HepG2 (cell line): ENCODE results near the gene SMAD3. TPM values are rescaled to one million over a fixed set of nuclear protein-coding genes. Genes with fewer than 3 reads are reported as not detected.

ENCODE experiments used
- FIP1L1 ChIP-seq: fragments of 200-400 bp; formaldehyde crosslinking; IDR thresholded peaks from 2 replicates; pipeline ENCODE4 v1.6.1; 2018; ENCODE audit warnings: low read depth, mild to moderate bottlenecking, low read length, moderate library complexity, borderline replicate concordance; ENCODE audit not compliant: insufficient read depth
- NR2F6 ChIP-seq, 2 experiments: IDR thresholded peaks; 2 replicates each; pipeline ENCODE4 v1.6.1; 2016; ENCODE audit warnings: antibody characterized with exemption in 1 of 2, mild to moderate bottlenecking in 1 of 2
- PHB2 ChIP-seq: fragments of 450-650 bp; IDR thresholded peaks from 2 replicates; pipeline ENCODE4 v1.6.1; 2018; ENCODE audit not compliant: partially characterized antibody
- PHF21A ChIP-seq: sonication (generic); formaldehyde crosslinking; IDR thresholded peaks from 2 replicates; pipeline ENCODE4 v1.5.0; 2020; ENCODE audit warnings: mild to moderate bottlenecking, missing genetic modification reagents
- PRPF4 ChIP-seq: fragments of 200-400 bp; formaldehyde crosslinking; IDR thresholded peaks from 2 replicates; pipeline ENCODE4 v1.6.1; 2016; ENCODE audit warnings: low read length, low read depth; ENCODE audit not compliant: poor library complexity, severe bottlenecking
- RARG ChIP-seq: sonication (generic); formaldehyde crosslinking; IDR thresholded peaks from 2 replicates; pipeline ENCODE4 v1.4.0; 2020; ENCODE audit warnings: low read depth, mild to moderate bottlenecking, missing genetic modification reagents
- SIN3A ChIP-seq: IDR thresholded peaks from 2 replicates; pipeline ENCODE4 v1.6.1; 2011; ENCODE audit warnings: low read depth, mild to moderate bottlenecking, control low read depth, low read length, borderline replicate concordance
- SRF ChIP-seq: IDR thresholded peaks from 2 replicates; pipeline ENCODE4 v1.6.1; 2011; ENCODE audit warnings: mild to moderate bottlenecking, low read depth, low read length, moderate library complexity
- SRSF9 ChIP-seq: fragments of 200-400 bp; formaldehyde crosslinking; IDR thresholded peaks from 2 replicates; pipeline ENCODE4 v1.6.1; 2018; ENCODE audit warnings: borderline replicate concordance, mild to moderate bottlenecking, low read depth, low read length; ENCODE audit not compliant: insufficient read depth, poor library complexity, severe bottlenecking
- TBP ChIP-seq: sonication (generic); formaldehyde crosslinking; IDR thresholded peaks from 2 replicates; pipeline ENCODE4 v1.5.0; 2020; ENCODE audit warnings: missing genetic modification reagents
- YEATS2 ChIP-seq: sonication (generic); formaldehyde crosslinking; IDR thresholded peaks from 2 replicates; pipeline ENCODE4 v1.4.0; 2020; ENCODE audit warnings: missing genetic modification reagents, borderline replicate concordance
- ZNF34 ChIP-seq: sonication (generic); formaldehyde crosslinking; IDR thresholded peaks from 2 replicates; pipeline ENCODE4 v1.4.0; 2020; ENCODE audit warnings: mild to moderate bottlenecking, missing genetic modification reagents, borderline replicate concordance
- ZNF780A ChIP-seq: sonication (generic); formaldehyde crosslinking; IDR thresholded peaks from 2 replicates; pipeline ENCODE4 v1.8.0; 2022; ENCODE audit warnings: mild to moderate bottlenecking, missing genetic modification reagents, moderate library complexity
- ZNF878 ChIP-seq: sonication (generic); formaldehyde crosslinking; IDR thresholded peaks from 2 replicates; pipeline ENCODE4 v1.8.1; 2023; ENCODE audit warnings: mild to moderate bottlenecking, missing genetic modification reagents, moderate library complexity
- polyA plus RNA-seq, 8 experiments: library from polyadenylated mRNA; depleted of rRNA in 3 of 8; stranded (reverse) in 7 of 8; unstranded in 1 of 8; fragments of >200 nt; fragmentation: Illumina TruSeq in 4 of 8; extraction: Trizol in 4 of 8; gene quantifications; 2 replicates each; pipeline versions ENCODE4 v1.2.1 to v1.2.3, GENCODE V29; 2011 to 2016; ENCODE audit warnings: low read depth in 4 of 8, missing spikeins in 1 of 8, mixed read lengths in 1 of 8; ENCODE audit not compliant: insufficient read depth in 1 of 8
- total RNA-seq, 5 experiments: library from RNA; depleted of rRNA; stranded (reverse); fragments of >200 nt; fragmentation: Illumina TruSeq; extraction: Trizol; gene quantifications; 2 replicates each; pipeline ENCODE4 v1.2.3, GENCODE V29; 2016; ENCODE audit warnings: low read depth in 1 of 5
- TF ChIP-seq, protein P1 (sequence below): sonication (generic); formaldehyde crosslinking; IDR thresholded peaks from 2 replicates; pipeline ENCODE4 v1.5.1; 2020; ENCODE audit warnings: mild to moderate bottlenecking, missing genetic modification reagents, borderline replicate concordance
- TF ChIP-seq, protein P2 (sequence below): sonication (generic); formaldehyde crosslinking; IDR thresholded peaks from 2 replicates; pipeline ENCODE4 v1.4.0; 2020; ENCODE audit warnings: missing genetic modification reagents; ENCODE audit errors: not compliant biosample characterization
- TF ChIP-seq, protein P3 (sequence below): sonication (generic); formaldehyde crosslinking; IDR thresholded peaks from 2 replicates; pipeline ENCODE4 v1.4.0; 2020; ENCODE audit warnings: missing genetic modification reagents
- TF ChIP-seq, protein P4 (sequence below): sonication (generic); formaldehyde crosslinking; IDR thresholded peaks from 2 replicates; pipeline ENCODE4 v1.8.0; 2022; ENCODE audit warnings: mild to moderate bottlenecking, missing genetic modification reagents, moderate library complexity

The SMAD3 gene
- total and polyA plus RNA-seq, 2 of the 13 experiments (the other 11 are each of a cell fraction or from before 2014, with no cell fraction given): 8.6 to 56.3 TPM

DNA sequence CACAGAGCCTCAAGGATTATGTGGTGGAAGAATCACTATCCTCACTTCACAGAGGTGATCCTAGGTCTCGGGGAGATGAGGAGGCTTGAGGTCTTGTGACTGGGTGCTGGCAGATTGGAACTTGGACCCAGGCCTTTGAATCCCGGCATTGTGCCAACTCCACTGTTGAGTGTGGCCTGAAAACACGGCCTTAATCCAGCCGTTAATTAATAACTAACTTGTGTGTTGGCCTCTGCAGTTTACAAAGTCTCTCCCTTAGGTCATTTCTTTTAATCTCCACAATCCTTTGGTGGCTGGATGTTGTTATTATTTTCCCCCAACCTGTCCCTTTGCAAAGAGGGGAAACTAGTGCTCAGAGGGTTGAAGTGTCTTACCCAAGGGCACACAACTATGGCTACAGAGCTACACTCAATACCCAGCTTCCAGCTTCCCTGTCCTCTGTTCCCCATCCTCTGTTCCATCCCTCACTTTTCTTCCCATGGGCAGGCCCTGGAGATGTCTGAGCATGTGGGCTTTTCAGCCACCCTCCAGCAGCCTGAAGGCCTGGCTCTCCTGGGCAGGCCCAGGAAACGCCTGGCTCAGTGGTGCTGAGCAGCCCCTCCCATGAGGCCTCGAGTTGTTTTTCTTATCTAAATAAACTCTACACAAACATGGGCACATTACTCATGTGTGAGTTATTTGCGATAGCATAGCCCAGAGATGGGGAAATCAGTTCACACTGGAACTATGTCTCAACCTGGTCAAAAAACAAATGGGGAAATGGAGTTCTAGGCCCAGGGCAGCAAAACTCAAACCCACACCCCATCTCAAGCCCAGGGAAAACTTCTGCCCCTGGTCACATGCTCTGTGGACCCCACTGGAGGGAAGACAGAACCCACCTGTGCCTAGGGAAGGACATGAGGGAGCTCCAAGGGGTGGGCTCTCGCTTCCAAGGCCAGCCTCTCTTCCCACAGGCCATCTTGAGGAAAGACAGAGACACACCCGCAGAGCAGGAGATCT lies 16.8 kb upstream of the SMAD3 start (continued):
- TF ChIP-seq, protein P1, sequence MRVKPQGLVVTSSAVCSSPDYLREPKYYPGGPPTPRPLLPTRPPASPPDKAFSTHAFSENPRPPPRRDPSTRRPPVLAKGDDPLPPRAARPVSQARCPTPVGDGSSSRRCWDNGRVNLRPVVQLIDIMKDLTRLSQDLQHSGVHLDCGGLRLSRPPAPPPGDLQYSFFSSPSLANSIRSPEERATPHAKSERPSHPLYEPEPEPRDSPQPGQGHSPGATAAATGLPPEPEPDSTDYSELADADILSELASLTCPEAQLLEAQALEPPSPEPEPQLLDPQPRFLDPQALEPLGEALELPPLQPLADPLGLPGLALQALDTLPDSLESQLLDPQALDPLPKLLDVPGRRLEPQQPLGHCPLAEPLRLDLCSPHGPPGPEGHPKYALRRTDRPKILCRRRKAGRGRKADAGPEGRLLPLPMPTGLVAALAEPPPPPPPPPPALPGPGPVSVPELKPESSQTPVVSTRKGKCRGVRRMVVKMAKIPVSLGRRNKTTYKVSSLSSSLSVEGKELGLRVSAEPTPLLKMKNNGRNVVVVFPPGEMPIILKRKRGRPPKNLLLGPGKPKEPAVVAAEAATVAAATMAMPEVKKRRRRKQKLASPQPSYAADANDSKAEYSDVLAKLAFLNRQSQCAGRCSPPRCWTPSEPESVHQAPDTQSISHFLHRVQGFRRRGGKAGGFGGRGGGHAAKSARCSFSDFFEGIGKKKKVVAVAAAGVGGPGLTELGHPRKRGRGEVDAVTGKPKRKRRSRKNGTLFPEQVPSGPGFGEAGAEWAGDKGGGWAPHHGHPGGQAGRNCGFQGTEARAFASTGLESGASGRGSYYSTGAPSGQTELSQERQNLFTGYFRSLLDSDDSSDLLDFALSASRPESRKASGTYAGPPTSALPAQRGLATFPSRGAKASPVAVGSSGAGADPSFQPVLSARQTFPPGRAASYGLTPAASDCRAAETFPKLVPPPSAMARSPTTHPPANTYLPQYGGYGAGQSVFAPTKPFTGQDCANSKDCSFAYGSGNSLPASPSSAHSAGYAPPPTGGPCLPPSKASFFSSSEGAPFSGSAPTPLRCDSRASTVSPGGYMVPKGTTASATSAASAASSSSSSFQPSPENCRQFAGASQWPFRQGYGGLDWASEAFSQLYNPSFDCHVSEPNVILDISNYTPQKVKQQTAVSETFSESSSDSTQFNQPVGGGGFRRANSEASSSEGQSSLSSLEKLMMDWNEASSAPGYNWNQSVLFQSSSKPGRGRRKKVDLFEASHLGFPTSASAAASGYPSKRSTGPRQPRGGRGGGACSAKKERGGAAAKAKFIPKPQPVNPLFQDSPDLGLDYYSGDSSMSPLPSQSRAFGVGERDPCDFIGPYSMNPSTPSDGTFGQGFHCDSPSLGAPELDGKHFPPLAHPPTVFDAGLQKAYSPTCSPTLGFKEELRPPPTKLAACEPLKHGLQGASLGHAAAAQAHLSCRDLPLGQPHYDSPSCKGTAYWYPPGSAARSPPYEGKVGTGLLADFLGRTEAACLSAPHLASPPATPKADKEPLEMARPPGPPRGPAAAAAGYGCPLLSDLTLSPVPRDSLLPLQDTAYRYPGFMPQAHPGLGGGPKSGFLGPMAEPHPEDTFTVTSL (CRISPR knock-in tag): peak; percentile 68; the same call in 1 of the 2 replicates
- TF ChIP-seq YEATS2 (CRISPR knock-in tag) (peak; percentile 49), TBP (CRISPR knock-in tag) (no peak), NR2F6 (IDR thresholded peaks at IDR 0.05) (peak; percentile 49), NR2F6 (CRISPR knock-in tag; IDR thresholded peaks at IDR 0.05) (peak; percentile 57), PHB2 (no peak), SIN3A (no peak), SRF (0 out of 2 replicates have a peak, but pooled peaks have one; percentile 44), ZNF878 (CRISPR knock-in tag) (peak; percentile 74), FIP1L1 (no peak), RARG (no peak), SRSF9 (no peak), ZNF780A (no peak), PRPF4 (no peak), ZNF34 (CRISPR knock-in tag) (no peak), PHF21A (CRISPR knock-in tag) (peak; percentile 69)
- TF ChIP-seq, protein P2, sequence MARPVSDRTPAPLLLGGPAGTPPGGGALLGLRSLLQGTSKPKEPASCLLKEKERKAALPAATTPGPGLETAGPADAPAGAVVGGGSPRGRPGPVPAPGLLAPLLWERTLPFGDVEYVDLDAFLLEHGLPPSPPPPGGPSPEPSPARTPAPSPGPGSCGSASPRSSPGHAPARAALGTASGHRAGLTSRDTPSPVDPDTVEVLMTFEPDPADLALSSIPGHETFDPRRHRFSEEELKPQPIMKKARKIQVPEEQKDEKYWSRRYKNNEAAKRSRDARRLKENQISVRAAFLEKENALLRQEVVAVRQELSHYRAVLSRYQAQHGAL (CRISPR knock-in tag): no peak
- TF ChIP-seq, protein P3, sequence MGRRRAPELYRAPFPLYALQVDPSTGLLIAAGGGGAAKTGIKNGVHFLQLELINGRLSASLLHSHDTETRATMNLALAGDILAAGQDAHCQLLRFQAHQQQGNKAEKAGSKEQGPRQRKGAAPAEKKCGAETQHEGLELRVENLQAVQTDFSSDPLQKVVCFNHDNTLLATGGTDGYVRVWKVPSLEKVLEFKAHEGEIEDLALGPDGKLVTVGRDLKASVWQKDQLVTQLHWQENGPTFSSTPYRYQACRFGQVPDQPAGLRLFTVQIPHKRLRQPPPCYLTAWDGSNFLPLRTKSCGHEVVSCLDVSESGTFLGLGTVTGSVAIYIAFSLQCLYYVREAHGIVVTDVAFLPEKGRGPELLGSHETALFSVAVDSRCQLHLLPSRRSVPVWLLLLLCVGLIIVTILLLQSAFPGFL: no peak
- TF ChIP-seq, protein P4, sequence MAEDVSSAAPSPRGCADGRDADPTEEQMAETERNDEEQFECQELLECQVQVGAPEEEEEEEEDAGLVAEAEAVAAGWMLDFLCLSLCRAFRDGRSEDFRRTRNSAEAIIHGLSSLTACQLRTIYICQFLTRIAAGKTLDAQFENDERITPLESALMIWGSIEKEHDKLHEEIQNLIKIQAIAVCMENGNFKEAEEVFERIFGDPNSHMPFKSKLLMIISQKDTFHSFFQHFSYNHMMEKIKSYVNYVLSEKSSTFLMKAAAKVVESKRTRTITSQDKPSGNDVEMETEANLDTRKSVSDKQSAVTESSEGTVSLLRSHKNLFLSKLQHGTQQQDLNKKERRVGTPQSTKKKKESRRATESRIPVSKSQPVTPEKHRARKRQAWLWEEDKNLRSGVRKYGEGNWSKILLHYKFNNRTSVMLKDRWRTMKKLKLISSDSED: no peak
